ENCODE measurements around the gene SPTLC2.

DNA sequence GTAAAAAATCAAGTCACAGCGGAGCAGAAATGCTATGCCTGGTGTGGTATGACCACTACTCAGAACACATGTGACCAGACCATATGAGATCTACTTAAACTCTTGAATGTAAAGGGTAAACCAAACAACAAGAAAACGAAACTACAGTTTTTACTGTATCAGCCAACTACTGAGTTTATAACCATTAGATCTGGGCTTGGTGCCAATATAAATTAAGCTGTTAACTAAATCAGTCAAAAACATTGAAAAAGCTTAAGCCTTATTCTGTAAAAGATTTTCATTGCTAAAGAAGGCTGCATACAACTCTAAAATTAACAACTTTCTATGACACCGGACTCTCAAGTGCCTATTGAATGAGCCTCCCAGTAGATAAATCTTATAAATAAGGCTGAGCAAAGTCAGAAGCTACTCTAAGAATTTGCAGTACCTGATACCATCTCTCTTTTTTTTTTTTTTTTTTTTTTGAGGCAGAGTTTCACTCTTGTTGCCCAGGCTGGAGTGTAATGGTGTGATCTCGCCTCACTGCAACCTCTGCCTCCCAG, 35.4 kb downstream of the SPTLC2 start:
- TF ChIP-seq, protein P1, sequence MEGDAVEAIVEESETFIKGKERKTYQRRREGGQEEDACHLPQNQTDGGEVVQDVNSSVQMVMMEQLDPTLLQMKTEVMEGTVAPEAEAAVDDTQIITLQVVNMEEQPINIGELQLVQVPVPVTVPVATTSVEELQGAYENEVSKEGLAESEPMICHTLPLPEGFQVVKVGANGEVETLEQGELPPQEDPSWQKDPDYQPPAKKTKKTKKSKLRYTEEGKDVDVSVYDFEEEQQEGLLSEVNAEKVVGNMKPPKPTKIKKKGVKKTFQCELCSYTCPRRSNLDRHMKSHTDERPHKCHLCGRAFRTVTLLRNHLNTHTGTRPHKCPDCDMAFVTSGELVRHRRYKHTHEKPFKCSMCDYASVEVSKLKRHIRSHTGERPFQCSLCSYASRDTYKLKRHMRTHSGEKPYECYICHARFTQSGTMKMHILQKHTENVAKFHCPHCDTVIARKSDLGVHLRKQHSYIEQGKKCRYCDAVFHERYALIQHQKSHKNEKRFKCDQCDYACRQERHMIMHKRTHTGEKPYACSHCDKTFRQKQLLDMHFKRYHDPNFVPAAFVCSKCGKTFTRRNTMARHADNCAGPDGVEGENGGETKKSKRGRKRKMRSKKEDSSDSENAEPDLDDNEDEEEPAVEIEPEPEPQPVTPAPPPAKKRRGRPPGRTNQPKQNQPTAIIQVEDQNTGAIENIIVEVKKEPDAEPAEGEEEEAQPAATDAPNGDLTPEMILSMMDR (conservative IDR thresholded peaks at IDR 0.05), result no peak
- no peak for TF ChIP-seq EZH2 (IDR thresholded peaks at IDR 0.05; ENCODE audit: low read depth)

Data from PC-9 (cell line).